MM.1S (cell line): Measurements from ENCODE around the gene ANTXRL.

ENCODE experiments used
- DNase-seq: peaks from one replicate; pipeline ENCODE4 v3.0.0-alpha.2; 2015
- H2AFZ ChIP-seq: fragments of 300-600 bp; sonication (generic); 2 replicates; pipeline ENCODE4 v1.6.0; 2016; ENCODE audit warnings: antibody characterized with exemption, low read length
- H3F3A ChIP-seq: fragments of 300-600 bp; sonication (generic); 2 replicates; pipeline ENCODE4 v1.6.1; 2016; ENCODE audit warnings: mild to moderate bottlenecking, antibody characterized with exemption, low read length, moderate library complexity, mixed read lengths; ENCODE audit not compliant: insufficient read depth
- H3K27ac ChIP-seq: fragments of 300-600 bp; sonication (generic); 2 replicates; pipeline ENCODE4 v1.5.1; 2016; ENCODE audit warnings: mild to moderate bottlenecking, low read length
- H3K27me3 ChIP-seq: fragments of 300-600 bp; sonication (generic); replicated peaks from 2 replicates; pipeline ENCODE4 v1.6.0; 2016; ENCODE audit warnings: low read length; ENCODE audit not compliant: insufficient read depth
- H3K36me3 ChIP-seq: fragments of 300-600 bp; sonication (generic); replicated peaks from 2 replicates; pipeline ENCODE4 v1.6.1; 2016; ENCODE audit warnings: mild to moderate bottlenecking, low read length, mixed read lengths; ENCODE audit not compliant: insufficient read depth
- H3K4me1 ChIP-seq: fragments of 300-600 bp; sonication (generic); 2 replicates; pipeline ENCODE4 v1.6.1; 2016; ENCODE audit warnings: low read length, mixed read lengths
- H3K4me2 ChIP-seq: fragments of 300-600 bp; sonication (generic); 2 replicates; pipeline ENCODE4 v1.6.0; 2016; ENCODE audit warnings: low read depth, low read length
- H3K4me3 ChIP-seq: fragments of 300-600 bp; sonication (generic); 2 replicates; pipeline ENCODE4 v1.5.1; 2016; ENCODE audit warnings: low read length, mixed read lengths
- H3K79me2 ChIP-seq: fragments of 300-600 bp; sonication (generic); 2 replicates; pipeline ENCODE4 v1.6.1; 2016; ENCODE audit warnings: mixed run types, low read length, mixed read lengths
- H3K9ac ChIP-seq: fragments of 300-600 bp; sonication (generic); 2 replicates; pipeline ENCODE4 v1.6.1; 2016; ENCODE audit warnings: low read length, mixed read lengths
- H3K9me2 ChIP-seq: fragments of 300-600 bp; sonication (generic); replicated peaks from 2 replicates; pipeline ENCODE4 v1.6.1; 2016; ENCODE audit warnings: mild to moderate bottlenecking, low read length, mixed read lengths; ENCODE audit not compliant: insufficient read depth
- H3K9me3 ChIP-seq: fragments of 300-600 bp; sonication (generic); replicated peaks from 2 replicates; pipeline ENCODE4 v1.6.1; 2016; ENCODE audit warnings: mild to moderate bottlenecking, low read length, mixed read lengths; ENCODE audit not compliant: insufficient read depth
- H4K20me1 ChIP-seq: fragments of 300-600 bp; sonication (generic); 2 replicates; pipeline ENCODE4 v1.6.1; 2016; ENCODE audit warnings: mild to moderate bottlenecking, low read length, moderate library complexity, mixed read lengths; ENCODE audit not compliant: insufficient read depth
- EZH2 ChIP-seq: fragments of 300-600 bp; sonication (generic); optimal IDR thresholded peaks from 2 replicates; pipeline ENCODE3; 2017; ENCODE audit warnings: low read depth, mild to moderate bottlenecking, antibody characterized with exemption, low read length, mixed read lengths
- EZH2phosphoT487 ChIP-seq: fragments of 300-600 bp; sonication (generic); IDR thresholded peaks from 2 replicates; pipeline ENCODE4 v1.6.1; 2018; ENCODE audit warnings: antibody characterized with exemption, low read length
- TF ChIP-seq, protein P1 (sequence below): fragments of 300-600 bp; sonication (generic); IDR thresholded peaks from 2 replicates; pipeline ENCODE4 v1.5.1; 2016; ENCODE audit warnings: antibody characterized with exemption, low read length, mixed read lengths

ANTXRL gene

DNA sequence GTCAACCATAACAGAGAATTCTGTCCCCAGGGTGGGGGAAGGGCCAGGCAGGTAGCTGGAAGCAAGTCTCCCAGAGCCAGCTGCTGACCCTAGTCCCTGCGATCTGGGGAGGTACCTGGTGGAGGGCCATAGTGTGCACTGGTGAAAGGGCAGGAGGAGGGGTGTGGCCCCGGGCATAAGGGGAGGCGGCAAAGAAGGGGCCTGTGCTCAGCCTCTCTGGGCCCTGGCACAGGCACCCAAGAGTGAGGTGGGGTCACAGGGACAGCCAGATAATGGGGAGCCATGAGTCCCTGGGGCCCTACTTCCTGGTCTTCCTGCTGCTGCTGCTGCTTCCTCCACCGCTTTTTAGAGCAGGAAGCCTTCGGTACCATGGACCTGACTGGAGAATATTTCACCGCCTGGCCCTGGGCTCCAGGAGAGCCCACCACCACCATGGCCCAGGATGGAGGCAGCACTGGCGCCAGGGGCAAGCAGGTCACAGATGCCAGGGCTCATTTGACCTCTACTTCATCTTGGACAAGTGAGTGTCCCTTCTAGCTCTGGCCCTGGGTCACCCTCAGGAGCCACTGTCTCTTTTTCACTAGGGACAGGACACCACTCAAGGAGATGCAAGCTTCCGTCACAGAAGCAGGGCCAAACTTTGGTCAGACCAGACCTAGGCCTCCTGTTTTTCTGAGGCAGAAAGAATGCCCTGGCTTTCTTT is at the start of gene ANTXRL:
TSS of gene ANTXRL (plus strand) at position 7 of the 703 bp plus-strand sequence. CDS start at position 273, 266 bp downstream.
- no peaks in the 10 kb centered on the region for H3K79me2 ChIP-seq
- no peak within 1 kb of the TSS for H3K4me2 ChIP-seq

DNA sequence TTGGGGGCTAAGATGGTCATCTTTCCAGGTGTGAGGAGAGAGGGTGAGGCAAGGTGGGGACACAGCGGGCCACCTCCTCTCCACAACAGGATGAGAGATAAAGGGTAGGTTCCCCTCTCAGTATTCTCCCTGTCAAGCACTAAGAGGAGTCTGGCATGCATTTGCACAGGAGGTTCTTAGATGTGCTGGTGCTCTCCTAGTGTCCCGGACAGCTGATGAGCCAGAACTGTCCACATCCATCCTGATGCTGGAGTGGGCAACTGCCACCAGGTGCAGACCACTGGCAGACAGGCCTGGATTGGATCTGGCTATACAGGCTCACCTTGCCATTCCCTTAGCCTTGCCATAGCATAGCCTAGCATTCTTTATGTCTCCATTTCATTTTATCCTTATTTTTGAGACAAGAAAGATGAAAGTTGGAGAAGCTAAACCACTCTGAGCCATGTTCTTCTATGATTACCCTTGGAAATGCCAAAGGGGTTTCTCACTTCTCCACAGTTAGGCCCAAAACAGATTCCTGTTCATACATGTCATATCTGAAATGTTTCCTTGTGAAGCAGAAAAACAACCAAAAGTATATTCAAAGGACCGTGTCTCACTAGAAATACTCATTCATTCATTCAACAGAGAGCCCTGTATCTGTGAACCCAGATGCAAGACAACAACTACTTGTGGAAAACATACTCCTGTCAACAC is 48.8 kb upstream of the ANTXRL start:
- H3K79me2 ChIP-seq: no peaks in the 10 kb centered on the region
- H3K4me1 ChIP-seq: no peaks in the 10 kb centered on the region
- TF ChIP-seq EZH2phosphoT487: no peak
- no peaks in the 10 kb centered on the region for H3K9me3 ChIP-seq
- H3K27me3 ChIP-seq: no peaks in the 10 kb centered on the region
- no peak overlapping the region for H2AFZ ChIP-seq
- H3K36me3 ChIP-seq: no peaks in the 10 kb centered on the region
- no peak overlapping the region for H3K27ac ChIP-seq
- no peak overlapping the region for H3K9ac ChIP-seq
- H3K4me3 ChIP-seq: no peak overlapping the region
- no peak for DNase-seq
- H4K20me1 ChIP-seq: no peaks in the 10 kb centered on the region
- H3K4me2 ChIP-seq: no peak overlapping the region
- H3K9me2 ChIP-seq: no peaks in the 10 kb centered on the region
- H3F3A ChIP-seq: no peaks in the 10 kb centered on the region

More for the DNA sequence above, at the start of gene ANTXRL:
- Histone ChIP-seq H3K9me3 (no peaks in the 10 kb centered on the region), H4K20me1 (no peaks in the 10 kb centered on the region), H3K36me3 (no peaks in the 10 kb centered on the region), H3F3A (no peaks in the 10 kb centered on the region), H3K4me3 (no peak within 1 kb of the TSS), H2AFZ (no peak within 1 kb of the TSS), H3K4me1 (no peaks in the 10 kb centered on the region), H3K27me3 (peaks cover 15% of the 10 kb centered on the region; the same call in 1 of the 2 replicates), H3K9ac (no peak within 1 kb of the TSS), H3K9me2 (no peaks in the 10 kb centered on the region), H3K27ac (no peak within 1 kb of the TSS)
- TF ChIP-seq EZH2 (no peak), EZH2phosphoT487 (no peak)
- TF ChIP-seq, protein P1, sequence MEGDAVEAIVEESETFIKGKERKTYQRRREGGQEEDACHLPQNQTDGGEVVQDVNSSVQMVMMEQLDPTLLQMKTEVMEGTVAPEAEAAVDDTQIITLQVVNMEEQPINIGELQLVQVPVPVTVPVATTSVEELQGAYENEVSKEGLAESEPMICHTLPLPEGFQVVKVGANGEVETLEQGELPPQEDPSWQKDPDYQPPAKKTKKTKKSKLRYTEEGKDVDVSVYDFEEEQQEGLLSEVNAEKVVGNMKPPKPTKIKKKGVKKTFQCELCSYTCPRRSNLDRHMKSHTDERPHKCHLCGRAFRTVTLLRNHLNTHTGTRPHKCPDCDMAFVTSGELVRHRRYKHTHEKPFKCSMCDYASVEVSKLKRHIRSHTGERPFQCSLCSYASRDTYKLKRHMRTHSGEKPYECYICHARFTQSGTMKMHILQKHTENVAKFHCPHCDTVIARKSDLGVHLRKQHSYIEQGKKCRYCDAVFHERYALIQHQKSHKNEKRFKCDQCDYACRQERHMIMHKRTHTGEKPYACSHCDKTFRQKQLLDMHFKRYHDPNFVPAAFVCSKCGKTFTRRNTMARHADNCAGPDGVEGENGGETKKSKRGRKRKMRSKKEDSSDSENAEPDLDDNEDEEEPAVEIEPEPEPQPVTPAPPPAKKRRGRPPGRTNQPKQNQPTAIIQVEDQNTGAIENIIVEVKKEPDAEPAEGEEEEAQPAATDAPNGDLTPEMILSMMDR: no peak
- no peak for DNase-seq

DNA sequence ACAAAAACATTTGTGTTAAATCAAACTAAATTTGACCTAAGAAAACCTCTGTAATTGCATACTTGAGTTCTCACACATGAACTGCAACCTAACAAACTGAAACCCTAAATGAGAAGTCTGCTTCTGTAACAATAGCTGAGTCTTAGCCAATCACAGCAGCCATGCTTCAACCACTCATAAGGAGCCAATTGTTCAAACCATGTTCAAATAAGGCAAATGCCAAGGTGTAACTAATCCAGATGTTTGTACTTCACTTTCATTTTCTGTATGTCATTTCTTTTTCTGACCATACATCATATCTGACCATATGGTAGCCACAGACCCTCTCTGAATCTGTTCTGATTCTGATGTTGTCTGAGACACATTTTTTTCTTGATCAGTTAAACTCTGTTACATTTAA is 47.5 kb upstream of the ANTXRL start:
- no peaks in the 10 kb centered on the region for H3K4me1 ChIP-seq
- H3K36me3 ChIP-seq: no peaks in the 10 kb centered on the region
- H3K9ac ChIP-seq: no peak overlapping the region
- no peaks in the 10 kb centered on the region for H3K9me3 ChIP-seq
- H4K20me1 ChIP-seq: no peaks in the 10 kb centered on the region
- H3K9me2 ChIP-seq: no peaks in the 10 kb centered on the region
- no peak overlapping the region for H3K4me2 ChIP-seq
- no peak overlapping the region for H3K27ac ChIP-seq
- TF ChIP-seq EZH2 (no peak), EZH2phosphoT487 (no peak)
- TF ChIP-seq, protein P1: no peak
- H3K27me3 ChIP-seq: no peaks in the 10 kb centered on the region
- no peaks in the 10 kb centered on the region for H3K79me2 ChIP-seq
- peak; percentile 64 for DNase-seq
- no peaks in the 10 kb centered on the region for H3F3A ChIP-seq
- H3K4me3 ChIP-seq: no peak overlapping the region
- H2AFZ ChIP-seq: no peak overlapping the region
